ENCODE data around the gene SSUH2.
A peak's percentile ranks its signal among the peaks of the same experiment; 100 is the strongest.

SSUH2 gene

GRCh38 chr3:8623741-8624140, 20.9 kb downstream of the SSUH2 start:
- no peak for TF ChIP-seq CTCF (IDR thresholded peaks at IDR 0.05)

GRCh38 chr3:8622873-8623691, 21.5 kb downstream of the SSUH2 start:
- peak; percentile 94 for TF ChIP-seq CTCF (IDR thresholded peaks at IDR 0.05)

GRCh38 chr3:8621872-8622271, 22.7 kb downstream of the SSUH2 start:
- no peak for TF ChIP-seq CTCF (IDR thresholded peaks at IDR 0.05)

- TF ChIP-seq CTCF (IDR thresholded peaks at IDR 0.05): no peak
These were observed 23.5 kb downstream of the SSUH2 start for GRCh38 chr3:8621141-8621540.

- TF ChIP-seq CTCF (IDR thresholded peaks at IDR 0.05): no peak
These were observed 25.1 kb downstream of the SSUH2 start for GRCh38 chr3:8619548-8619947.

GRCh38 chr3:8618950-8619349, 25.6 kb downstream of the SSUH2 start:
- TF ChIP-seq CTCF (IDR thresholded peaks at IDR 0.05): no peak

- no peak for TF ChIP-seq CTCF (IDR thresholded peaks at IDR 0.05)
These were observed 26.7 kb downstream of the SSUH2 start for GRCh38 chr3:8617921-8618320.

- no peak for TF ChIP-seq CTCF (IDR thresholded peaks at IDR 0.05)
These were observed 33.6 kb downstream of the SSUH2 start for GRCh38 chr3:8610951-8611350.

Measured in LNCAP (cell line).